Measurements from ENCODE around the gene CPSF2.

- TF ChIP-seq POLR2A (IDR thresholded peaks at IDR 0.05; ENCODE audit: insufficient read depth in 1 of 2, low read depth in 2 of 2, low read length in 2 of 2) (no peak), FOSL1 (CRISPR knock-in tag; IDR thresholded peaks at IDR 0.05; ENCODE audit: borderline replicate concordance) (no peak), ZBTB25 (CRISPR knock-in tag; IDR thresholded peaks at IDR 0.05) (no peak)
These were observed 22.2 kb downstream of the CPSF2 start for GRCh38 chr14:92143962-92144361.
